HK-2 (cell line): ENCODE data around the gene ZDHHC11B.
"Not testable (repeated sequence)": the region's sequence is repeated elsewhere in the genome, so short reads cannot be mapped to it uniquely, and the experiment has no call there.

Experiments used
- DNase-seq: peaks from one replicate; pipeline ENCODE4 v3.0.0-alpha.2; 2018; ENCODE audit not compliant: unreplicated experiment

ZDHHC11B gene, protein sequence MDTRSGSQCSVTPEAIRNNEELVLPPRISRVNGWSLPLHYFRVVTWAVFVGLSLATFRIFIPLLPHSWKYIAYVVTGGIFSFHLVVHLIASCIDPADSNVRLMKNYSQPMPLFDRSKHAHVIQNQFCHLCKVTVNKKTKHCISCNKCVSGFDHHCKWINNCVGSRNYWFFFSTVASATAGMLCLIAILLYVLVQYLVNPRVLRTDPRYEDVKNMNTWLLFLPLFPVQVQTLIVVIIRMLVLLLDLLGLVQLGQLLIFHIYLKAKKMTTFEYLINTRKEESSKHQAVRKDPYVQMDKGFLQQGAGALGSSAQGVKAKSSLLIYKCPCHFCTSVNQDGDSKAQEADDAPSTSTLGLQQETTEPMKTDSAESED

DNA sequence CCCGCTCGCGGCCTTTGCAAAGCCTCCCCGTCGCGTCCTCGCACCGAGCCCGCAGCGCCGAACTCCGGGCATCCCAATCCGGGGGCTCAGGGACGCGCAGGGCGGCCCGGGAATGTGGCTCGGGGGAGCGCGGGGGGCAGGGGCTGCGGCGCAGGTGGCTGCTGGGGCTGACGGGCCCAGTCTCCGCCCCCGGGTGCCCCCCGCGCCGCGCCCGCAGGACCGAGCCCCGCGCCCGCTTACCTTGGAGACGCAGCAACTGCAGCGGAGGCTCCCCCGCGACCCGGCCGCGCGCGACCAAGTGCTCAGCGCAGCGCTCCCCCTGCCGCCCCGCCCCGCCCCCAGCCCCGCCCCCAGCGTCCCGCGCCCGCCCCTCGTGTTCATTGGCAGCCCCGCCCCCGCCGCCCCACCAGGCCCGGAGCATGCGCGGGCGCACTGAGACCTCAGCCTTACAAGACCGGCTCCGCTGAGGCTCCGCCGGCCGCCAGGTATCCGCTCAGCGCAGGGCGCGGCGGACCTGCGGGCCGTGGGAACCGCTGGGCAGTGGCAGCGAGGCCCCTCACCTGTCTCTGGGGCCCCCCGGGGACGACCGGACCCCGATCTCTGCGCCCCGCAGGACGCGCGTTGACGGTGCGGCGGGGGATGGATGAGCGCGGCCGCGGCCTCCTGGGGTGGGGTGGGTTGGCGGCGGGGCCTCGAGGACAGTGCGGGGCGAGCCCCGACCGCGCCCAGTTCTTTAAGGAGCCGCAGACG is at the start of gene ZDHHC11B:
ZDHHC11B (minus strand) TSS at position 302 of the 750 bp plus-strand sequence. CDS start 17,810 bp downstream, outside the sequence.
- DNase-seq, result peak; percentile 71

DNA sequence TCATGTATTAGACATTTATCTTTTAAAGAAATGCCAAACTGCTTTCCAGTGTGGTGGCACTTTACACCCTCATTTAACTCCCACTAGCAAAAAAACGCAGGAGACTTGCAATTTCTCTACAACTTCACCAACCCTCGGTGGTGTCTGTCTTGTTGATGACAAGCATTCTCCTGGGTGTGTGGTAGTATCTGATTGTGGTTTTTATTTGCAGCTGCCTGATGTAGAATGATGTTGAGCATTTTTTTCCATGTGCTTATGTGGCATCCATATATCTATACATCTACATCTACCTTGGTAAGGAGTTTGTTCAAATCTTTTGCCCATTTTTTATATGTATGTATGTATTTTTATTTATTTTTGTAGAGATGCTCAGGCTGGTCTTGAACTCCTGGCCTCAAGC is 49.5 kb upstream of the ZDHHC11B start:
- DNase-seq, result not testable (repeated sequence)

DNA sequence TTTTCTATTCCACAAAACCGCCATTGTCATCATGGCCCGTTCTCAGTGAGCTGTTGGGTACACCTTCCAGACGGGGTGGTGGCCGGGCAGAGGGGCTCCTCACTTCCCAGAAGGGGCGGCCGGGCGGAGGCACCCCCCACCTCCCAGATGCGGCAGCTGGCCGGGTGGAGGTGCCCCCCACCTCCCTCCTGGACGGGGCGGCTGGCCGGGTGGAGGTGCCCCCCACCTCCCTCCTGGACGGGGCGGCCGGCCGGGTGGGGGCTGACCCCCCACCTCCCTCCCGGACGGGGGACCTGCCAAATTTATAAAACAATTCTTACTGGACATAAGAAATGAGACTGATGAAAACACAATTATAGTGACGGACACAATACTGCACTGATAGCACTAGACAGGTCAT is 43.7 kb upstream of the ZDHHC11B start:
- not testable (repeated sequence) for DNase-seq

DNA sequence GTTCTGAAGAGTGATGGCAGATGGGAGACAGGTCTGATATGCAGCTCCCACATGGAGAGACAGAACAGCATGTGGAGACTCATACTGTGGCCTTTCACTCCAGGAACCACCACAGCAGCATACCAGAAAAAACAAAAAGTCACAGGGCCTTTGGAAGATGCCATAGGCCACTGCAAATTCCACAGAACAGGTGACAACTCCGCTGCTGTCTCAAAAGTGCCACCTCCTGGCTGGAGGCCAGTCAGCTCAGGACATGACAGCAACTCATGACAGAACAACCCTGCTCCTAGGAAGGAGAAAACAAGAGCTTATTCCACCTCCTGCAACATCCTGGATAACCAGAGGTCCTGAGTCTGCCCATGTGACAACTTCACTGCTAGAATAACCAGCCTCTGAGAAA is 41.0 kb upstream of the ZDHHC11B start:
- not testable (repeated sequence) for DNase-seq

DNA sequence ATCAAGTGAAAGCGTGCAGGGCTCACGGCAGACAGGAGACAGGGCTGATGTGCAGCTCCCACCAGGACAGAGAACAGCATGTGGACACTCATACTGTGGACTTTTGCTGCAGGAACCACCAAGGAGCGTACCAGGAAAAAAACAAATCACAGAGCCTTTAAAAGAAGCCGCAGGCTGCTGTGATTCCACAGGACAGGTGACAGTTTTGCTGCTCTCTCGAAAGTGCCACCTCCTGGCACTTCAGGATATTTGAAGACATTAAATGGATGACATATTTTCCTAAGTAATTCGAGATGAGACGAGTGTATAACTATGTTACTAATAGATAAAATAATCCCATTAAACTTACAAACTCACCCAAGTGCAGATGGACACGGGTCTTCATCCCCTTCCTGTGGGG is 37.0 kb upstream of the ZDHHC11B start:
- no peak for DNase-seq

DNA sequence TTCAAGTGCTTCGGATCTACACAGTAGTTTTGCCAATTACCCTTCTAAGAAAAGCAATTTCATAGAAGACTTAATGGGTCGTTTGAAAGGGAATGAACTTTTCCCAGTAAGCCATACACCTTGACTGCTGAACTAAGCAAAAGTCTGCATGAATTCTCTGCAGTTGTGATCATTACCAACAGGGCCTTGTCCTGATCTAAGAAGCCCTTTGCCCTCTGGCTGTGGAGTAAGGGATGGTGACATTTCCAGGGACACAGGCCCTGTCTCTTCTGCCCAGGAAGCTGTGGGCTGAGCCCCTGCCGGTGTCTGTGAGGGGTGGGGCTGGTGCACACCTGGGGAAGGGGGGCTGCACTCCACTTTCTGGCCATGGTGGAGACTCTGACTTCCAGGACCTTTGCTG is 35.7 kb upstream of the ZDHHC11B start:
- no peak for DNase-seq

DNA sequence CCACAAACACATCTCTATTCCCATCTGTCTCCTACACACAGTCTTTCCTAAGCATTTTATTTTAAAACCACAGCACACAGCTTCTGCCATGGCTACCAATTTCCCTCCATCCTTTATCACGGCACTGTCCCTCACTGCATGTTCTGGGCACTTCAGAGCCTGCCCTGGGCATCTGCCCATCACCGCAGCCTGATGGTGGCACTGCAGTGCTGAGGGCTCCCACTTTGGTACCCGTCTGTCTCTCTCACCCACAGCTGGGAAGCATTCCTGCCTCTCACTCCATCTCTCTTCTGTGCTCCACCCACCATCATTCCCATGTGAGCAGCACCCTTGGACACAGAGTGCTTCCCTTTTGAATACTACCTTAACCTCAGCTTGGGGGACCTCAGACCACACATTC is 34.5 kb upstream of the ZDHHC11B start:
- no peak for DNase-seq

DNA sequence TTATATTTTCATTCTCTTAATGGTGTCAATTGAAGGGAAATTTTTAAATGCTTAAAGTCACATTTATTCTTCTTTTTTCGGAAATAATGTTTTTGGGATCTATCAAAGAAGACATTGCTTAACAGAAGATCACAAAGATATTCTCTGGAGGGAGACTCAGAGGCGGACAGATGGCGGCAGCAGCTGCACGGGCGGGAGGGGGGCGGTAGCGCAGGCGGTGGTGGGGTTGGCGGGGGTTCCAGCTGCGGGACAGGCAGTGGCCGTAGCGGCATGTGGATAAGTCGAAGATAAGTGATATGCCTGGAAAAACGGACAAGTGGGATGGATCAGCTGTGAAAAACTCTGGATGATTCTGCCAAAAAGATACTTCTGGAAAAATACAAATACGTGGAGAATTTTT is 31.6 kb upstream of the ZDHHC11B start:
- DNase-seq, result no peak

DNA sequence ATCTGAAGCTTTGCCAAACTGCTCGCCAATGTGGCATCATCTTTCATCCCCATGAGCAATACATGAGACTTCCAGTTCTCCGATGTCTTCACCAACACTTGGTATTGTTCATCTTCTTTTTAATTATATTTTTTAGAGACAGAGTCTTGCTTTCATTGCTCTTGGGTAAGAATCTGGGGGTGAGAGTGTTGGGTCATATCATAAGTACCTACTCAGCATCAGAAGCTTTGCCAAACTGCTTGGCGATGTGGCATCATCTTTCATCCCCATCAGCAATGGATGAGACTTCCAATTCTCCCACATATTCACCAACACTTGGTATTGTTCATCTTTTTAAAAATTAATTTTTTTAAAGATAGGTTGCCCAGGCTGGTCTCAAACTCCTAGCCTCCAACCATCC is 30.9 kb upstream of the ZDHHC11B start:
- no peak for DNase-seq

DNA sequence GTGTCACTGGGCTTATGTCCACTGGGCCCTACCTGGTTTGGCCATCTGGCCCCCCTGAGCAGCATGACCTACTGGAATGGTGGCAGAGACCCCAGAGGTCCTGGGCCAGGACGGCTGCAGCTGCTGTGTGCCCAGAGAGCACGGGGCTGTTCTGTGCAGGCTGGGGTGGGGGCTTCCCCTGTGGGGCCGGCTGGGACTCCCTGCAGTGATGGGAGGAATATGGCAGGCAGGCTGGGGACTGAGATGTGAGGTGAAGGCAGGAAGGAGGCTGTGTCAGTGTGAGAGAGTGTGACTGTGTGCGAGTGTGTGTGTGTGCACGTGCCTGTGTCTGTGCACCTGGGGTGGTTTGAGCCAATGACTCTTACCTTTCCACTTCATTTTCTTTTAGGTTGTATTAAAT is 29.0 kb upstream of the ZDHHC11B start:
- DNase-seq, result not testable (repeated sequence)

DNA sequence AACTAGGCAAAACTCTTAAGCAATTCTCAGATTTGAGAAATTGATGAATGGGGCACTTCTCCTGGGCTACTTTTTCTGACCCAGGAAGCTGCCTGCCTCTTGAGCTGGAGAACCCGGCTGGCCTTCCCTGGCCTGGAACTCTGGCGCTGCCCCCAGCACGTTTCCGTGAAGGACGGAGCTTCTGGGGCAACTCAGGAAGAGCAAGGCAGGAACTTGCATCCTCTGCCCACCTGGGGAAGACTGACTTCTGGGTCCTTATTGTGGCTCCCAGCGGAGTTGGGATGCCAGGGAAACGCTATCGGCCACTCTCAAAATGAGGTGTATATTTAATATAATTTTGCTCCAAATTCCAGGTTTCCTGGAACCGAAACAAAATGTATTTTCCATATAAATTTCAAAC is 26.9 kb upstream of the ZDHHC11B start:
- not testable (repeated sequence) for DNase-seq

DNA sequence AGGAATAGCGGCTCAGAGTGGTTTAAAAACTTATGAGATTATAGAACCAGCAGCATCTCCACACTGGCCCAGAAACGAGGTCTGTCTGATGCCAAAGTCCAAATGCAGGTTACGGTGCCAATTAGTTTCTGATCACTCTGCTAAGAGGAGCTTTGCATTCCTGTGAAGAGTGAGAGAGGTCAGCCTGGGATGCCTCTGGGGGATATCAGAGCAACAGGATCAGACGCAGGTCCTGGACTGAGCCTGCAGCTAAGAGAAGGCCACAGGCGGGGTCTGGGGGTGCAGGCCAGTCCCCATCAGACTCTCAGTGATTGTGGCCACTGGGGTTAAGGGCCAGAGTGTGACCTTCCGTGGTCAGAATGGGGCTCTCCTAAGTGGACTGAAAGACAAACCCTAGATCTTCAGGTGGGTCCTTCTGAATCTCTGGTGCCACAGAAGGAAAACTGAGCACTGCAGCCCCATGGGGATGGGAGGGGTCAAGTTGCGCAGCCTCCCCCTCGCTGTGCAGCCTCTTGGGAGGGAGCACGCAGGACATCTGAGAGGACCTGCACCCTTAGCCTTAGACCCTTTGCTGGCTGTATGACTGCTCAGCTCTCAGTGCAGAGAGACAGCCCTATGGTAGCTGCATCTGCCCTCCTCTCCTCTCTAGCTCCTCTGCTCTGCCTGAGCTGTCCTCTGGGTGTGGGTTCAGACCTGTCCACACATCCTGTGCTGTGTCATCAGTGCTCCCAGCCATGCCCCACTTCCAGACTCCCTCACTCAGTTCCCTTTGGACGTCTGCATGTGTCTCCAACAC is 23.4 kb upstream of the ZDHHC11B start:
- not testable (repeated sequence) for DNase-seq

DNA sequence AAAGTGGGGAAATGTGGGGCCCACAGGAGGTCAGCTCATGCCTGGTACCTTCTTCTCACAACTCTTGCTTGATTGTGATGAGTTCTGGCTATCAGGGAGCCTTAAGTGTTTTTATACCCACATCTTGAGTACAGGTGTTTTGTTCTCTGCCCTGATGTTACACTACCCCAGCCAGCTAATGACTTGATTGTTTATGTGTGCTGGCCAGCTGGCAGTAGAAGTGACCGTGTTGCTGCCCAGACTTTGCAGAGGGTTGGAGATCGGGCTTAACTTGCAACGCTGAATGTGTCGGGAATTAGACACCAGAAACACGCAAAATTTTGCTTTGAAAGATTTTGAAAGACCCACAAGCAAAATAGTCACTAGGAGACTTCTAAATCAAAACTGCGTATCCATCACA is 16.9 kb upstream of the ZDHHC11B start:
- no peak for DNase-seq

DNA sequence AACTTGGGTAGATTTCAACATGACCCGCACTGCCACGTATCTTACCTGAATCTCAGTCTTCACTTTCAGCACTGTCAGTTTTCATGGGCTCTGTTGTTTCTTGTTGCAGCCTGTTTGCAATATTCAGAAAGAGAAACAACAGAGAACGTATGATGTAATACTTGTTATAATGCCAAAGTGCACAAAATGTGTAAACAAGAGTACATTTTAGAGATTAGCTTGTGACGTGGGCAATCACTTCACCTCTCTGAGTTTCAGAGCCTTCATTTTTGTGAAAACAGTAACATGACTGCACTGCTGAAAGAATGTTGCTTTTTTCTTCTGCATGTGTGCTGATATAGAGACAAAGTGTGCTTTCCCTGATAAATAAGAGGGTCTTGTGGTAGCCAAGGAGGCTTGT is 16.5 kb upstream of the ZDHHC11B start:
- DNase-seq, result not testable (repeated sequence)

DNA sequence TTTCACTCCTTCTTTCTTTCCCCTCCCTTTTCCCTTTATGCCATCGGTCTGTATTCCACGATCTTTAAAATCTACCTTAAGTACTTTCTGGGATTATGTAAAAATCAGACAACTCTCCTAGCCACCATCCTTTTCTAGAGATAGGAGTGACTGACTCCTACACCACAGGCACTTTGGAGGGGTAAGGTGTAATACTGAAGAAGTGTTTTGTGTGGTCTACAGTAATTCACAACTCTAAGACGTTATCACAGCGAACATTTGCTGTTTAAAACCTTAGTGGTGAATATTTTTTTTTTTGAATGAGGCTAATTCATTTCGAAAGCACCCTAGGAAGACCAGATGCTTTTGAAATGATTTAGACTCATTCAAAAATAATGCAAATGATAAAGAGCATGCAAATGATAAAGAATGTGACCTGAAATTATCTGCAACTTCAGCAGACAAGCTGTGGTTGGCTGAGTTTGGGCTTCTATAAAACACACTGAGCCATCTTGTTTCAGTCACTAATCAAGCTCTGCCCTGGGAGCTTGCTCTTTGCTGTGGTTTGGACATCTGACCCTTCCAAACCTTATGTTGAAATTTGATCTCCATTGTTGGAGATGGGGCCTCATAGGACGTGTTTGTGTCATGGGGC is 14.1 kb upstream of the ZDHHC11B start:
- not testable (repeated sequence) for DNase-seq

DNA sequence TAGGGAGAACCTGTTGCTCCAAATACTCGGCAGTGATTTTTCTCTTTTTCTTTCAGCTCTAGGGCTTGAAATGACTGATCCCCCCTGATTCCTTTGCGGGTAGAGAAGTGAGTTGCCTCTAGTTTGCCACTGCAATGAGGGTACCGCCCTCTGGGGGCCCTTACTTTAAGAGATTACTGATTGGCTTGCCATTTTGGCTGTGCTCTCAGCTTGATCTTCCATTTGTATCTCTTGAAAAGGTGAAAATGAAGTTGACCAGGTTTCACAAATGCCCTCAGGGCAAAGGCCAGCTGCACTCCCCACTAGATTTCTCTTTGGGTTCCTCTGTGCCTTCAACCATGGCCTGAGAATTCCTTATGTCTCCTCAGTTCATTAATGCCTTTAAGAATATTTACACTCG is 13.5 kb upstream of the ZDHHC11B start:
- DNase-seq, result not testable (repeated sequence)

DNA sequence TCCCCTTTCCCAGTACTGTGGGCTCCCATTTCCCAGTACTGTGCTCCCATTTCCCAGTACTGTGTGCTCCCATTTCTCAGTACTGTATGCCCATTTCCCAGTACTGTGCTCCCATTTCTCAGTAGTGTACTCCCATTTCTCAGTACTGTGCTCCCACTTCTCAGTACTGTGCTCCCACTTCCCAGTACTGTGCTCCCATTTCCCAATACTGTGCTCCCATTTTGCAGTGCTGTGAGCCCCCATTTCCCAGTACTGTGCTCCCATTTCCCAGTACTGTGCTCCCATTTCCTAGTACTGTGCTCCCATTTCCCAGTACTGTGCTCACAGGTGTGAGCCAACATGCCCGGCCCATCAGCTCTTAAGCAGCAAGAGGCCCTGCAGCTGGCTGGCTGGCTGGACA is 11.3 kb upstream of the ZDHHC11B start:
- DNase-seq, result not testable (repeated sequence)

DNA sequence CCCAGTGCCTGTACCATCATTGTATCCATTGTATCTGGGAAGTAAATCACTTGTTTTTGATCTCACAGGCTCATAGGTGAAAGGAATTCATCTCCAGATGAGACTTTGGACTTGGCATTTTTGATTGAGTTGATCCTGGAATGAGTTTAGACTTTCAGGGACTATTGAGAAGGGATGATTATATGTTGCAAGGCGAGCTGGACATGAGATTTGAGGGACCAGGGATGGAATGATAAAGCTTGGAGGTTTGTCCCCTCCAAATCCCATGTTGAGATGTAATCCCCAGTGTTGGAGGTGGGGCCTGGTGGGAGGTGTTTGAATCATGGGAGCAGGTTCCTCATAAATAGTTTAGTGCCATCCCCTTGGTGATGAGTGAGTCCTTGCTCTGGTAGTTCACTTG is 10.4 kb upstream of the ZDHHC11B start:
- not testable (repeated sequence) for DNase-seq

DNA sequence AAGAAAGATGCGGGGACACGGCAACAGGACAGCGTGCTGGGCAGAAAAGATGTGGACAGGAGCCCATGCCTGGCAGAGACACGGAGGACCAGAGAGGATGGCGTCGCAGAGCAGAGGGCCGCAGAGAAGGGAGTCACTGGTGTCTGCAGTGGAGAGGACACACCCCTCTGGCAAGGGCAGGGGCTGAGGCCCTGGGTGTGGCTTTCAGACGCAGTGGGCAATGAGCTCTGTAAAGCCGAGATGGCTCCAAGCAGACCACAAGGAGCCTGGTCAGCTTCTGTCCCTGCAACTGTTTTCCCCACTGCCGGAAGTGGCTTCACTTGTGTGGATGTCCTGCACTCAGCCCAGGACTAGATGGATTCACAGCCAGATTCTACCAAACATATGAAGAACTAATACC is 4.2 kb upstream of the ZDHHC11B start:
- not testable (repeated sequence) for DNase-seq

DNA sequence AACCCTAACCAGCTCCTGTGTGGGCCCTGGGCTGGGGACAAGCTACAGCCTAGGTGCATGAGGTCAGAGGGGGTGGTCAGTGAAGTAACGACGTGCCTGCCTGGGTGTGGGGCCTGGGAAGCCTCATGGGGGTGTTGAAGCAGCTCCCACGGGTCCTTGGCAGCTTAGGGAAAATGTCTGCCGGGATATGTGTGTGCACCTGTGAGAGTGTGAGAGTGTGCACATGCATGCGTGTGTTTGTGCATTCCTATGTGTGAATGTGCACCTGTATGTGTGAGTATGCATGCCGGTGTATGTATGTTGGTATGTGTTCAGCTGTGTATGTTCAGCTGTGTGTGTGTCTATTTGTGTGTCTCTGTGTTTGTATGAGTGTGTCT is 3.3 kb upstream of the ZDHHC11B start:
- not testable (repeated sequence) for DNase-seq

DNA sequence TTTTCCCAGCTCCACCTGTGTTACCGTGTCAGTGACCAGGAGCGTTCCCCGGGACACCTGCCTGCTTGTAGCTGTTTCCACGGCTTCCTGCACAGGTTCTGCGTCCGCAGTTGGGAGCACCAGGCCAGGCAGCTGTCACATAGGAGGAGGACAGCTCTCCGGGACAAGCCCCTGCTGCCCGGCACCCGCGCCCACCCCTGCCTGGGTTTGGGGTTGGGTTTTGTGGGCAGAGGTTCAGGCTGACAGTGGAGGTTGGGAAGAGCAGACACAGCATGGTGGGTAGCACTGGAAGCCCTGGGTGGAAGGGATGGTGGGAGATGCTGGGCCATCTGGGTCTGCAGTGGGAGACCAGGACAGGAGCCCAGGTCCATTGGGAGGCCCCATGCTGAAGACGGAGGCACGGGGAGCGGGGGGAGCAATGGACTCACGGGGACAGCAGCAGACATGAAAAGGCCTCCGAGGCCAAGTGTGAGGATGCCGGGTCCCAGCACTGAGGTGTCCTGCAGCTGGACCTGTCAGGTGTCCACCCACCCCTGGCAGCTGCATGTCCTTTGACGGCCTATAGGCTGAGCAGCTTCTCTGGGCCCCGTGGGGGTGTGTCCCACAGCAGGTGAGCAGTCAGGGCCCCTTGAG is 2.8 kb upstream of the ZDHHC11B start:
- not testable (repeated sequence) for DNase-seq
